PC-9 (cell line): ENCODE results near the gene MYRIP.

ENCODE experiments used
- EZH2 ChIP-seq: fragments of 200-600 bp; sonication (generic); IDR thresholded peaks from 2 replicates; pipeline ENCODE4 v1.8.0; 2017; ENCODE audit warnings: antibody characterized with exemption, low read depth
- TF ChIP-seq, protein P1 (sequence below): fragments of 200-600 bp; sonication (generic); conservative IDR thresholded peaks from 2 replicates; pipeline ENCODE4 v1.6.1; 2017; ENCODE audit warnings: mixed run types, antibody characterized with exemption, mild to moderate bottlenecking, moderate library complexity

DNA sequence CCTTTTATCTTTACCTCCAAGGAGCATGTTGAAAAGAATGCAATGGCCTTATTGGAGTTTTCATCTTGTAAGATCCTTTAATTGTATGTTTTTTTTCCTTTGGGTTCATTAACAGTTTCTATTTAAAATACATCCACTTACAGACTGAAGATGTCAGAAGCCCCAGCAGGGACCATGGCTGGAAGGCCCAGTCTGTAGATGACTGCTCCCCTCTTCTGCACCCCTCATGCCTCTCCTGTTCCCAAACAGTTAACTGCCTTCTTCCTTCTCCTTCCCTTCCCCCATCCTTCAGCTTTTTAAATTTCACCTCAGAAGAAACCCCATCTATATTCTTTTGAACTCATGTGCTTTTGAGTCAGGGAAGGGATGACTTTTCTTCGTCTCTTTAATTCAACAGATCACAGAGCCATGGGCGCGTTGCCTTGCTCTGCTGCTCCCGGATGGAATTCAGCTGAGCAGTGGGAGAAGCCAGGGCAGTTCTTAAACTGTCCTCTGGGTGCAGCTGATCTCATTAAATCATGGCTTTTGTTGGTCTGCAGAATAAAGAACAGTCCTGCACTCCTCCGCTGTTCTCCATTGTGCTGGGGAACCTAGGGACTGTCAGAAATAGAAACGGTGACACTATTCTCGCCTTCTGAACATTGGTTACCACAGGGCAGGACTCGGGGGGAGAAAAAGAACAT is 428.6 kb downstream of the MYRIP start:
- TF ChIP-seq, protein P1, sequence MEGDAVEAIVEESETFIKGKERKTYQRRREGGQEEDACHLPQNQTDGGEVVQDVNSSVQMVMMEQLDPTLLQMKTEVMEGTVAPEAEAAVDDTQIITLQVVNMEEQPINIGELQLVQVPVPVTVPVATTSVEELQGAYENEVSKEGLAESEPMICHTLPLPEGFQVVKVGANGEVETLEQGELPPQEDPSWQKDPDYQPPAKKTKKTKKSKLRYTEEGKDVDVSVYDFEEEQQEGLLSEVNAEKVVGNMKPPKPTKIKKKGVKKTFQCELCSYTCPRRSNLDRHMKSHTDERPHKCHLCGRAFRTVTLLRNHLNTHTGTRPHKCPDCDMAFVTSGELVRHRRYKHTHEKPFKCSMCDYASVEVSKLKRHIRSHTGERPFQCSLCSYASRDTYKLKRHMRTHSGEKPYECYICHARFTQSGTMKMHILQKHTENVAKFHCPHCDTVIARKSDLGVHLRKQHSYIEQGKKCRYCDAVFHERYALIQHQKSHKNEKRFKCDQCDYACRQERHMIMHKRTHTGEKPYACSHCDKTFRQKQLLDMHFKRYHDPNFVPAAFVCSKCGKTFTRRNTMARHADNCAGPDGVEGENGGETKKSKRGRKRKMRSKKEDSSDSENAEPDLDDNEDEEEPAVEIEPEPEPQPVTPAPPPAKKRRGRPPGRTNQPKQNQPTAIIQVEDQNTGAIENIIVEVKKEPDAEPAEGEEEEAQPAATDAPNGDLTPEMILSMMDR = no peak; the same call in 1 of the 2 replicates
- TF ChIP-seq EZH2 = no peak
